ENCODE data around the gene RANBP2. TPM values are rescaled to one million over a fixed set of nuclear protein-coding genes. Genes with fewer than 3 reads are reported as not detected.
"Not testable (repeated sequence)": the region's sequence is repeated elsewhere in the genome, so short reads cannot be mapped to it uniquely, and the experiment has no call there.

The RANBP2 gene
- total and polyA plus RNA-seq, 2 experiments from 2014 or later: 12.8 to 55.8 TPM

GRCh38 chr2:108691447-108691846 lies 27.8 kb upstream of the RANBP2 start:
- Histone ChIP-seq H3K4me1 (ENCODE audit: low read depth) (no peaks in the 10 kb centered on the region), H3K36me3 (no peaks in the 10 kb centered on the region), H3K4me3 (no peak overlapping the region), H3K27ac (no peak overlapping the region), H3K27me3 (no peaks in the 10 kb centered on the region), H3K9me3 (ENCODE audit: low read depth) (no peaks in the 10 kb centered on the region)
- no peak for TF ChIP-seq CTCF (IDR thresholded peaks at IDR 0.05; ENCODE audit: low read depth, low read length)
- no peak for DNase-seq (ENCODE audit: low read depth in 1 of 2, low spot score in 1 of 2)

GRCh38 chr2:108701208-108701607 lies 18.1 kb upstream of the RANBP2 start:
- no peak for TF ChIP-seq CTCF (IDR thresholded peaks at IDR 0.05; ENCODE audit: low read depth, low read length)
- H3K27ac ChIP-seq: peak overlapping the region; percentile 24
- no peaks in the 10 kb centered on the region for H3K36me3 ChIP-seq
- H3K4me1 ChIP-seq (ENCODE audit: low read depth): peaks cover 11% of the 10 kb centered on the region
- H3K9me3 ChIP-seq (ENCODE audit: low read depth): no peaks in the 10 kb centered on the region
- DNase-seq (ENCODE audit: low read depth in 1 of 2, low spot score in 1 of 2): peak in 1 of 2 donors; percentile 57
- no peak overlapping the region for H3K4me3 ChIP-seq
- no peaks in the 10 kb centered on the region for H3K27me3 ChIP-seq

- Histone ChIP-seq H3K4me1 (ENCODE audit: low read depth) (peaks cover 11% of the 10 kb centered on the region), H3K9me3 (ENCODE audit: low read depth) (no peaks in the 10 kb centered on the region), H3K27ac (peak overlapping the region; percentile 24), H3K4me3 (no peak overlapping the region), H3K27me3 (no peaks in the 10 kb centered on the region), H3K36me3 (no peaks in the 10 kb centered on the region)
- TF ChIP-seq CTCF (IDR thresholded peaks at IDR 0.05; ENCODE audit: low read depth, low read length): no peak
- no peak for DNase-seq (ENCODE audit: low read depth in 1 of 2, low spot score in 1 of 2)
Observed at GRCh38 chr2:108701806-108702205, 17.5 kb upstream of the RANBP2 start.

GRCh38 chr2:108704871-108705270 lies 14.4 kb upstream of the RANBP2 start:
- no peaks in the 10 kb centered on the region for H3K9me3 ChIP-seq (ENCODE audit: low read depth)
- no peaks in the 10 kb centered on the region for H3K36me3 ChIP-seq
- peaks cover 11% of the 10 kb centered on the region for H3K4me1 ChIP-seq (ENCODE audit: low read depth)
- H3K27ac ChIP-seq: no peak overlapping the region
- TF ChIP-seq CTCF (IDR thresholded peaks at IDR 0.05; ENCODE audit: low read depth, low read length): no peak
- H3K4me3 ChIP-seq: no peak overlapping the region
- no peaks in the 10 kb centered on the region for H3K27me3 ChIP-seq
- no peak for DNase-seq (ENCODE audit: low read depth in 1 of 2, low spot score in 1 of 2)

GRCh38 chr2:108707300-108707699 lies 12.0 kb upstream of the RANBP2 start:
- H3K4me3 ChIP-seq: no peak overlapping the region
- TF ChIP-seq CTCF (IDR thresholded peaks at IDR 0.05; ENCODE audit: low read depth, low read length): no peak
- no peak overlapping the region for H3K27ac ChIP-seq
- H3K9me3 ChIP-seq (ENCODE audit: low read depth): no peaks in the 10 kb centered on the region
- H3K36me3 ChIP-seq: no peaks in the 10 kb centered on the region
- DNase-seq (ENCODE audit: low read depth in 1 of 2, low spot score in 1 of 2): no peak
- no peaks in the 10 kb centered on the region for H3K27me3 ChIP-seq
- peaks cover under 1% of the 10 kb centered on the region for H3K4me1 ChIP-seq (ENCODE audit: low read depth)

GRCh38 chr2:108716971-108717370 lies 2.3 kb upstream of the RANBP2 start:
- not testable (repeated sequence) for H3K4me3 ChIP-seq; H3K9me3 ChIP-seq (ENCODE audit: low read depth); H3K36me3 ChIP-seq; DNase-seq (ENCODE audit: low read depth in 1 of 2, low spot score in 1 of 2); H3K27ac ChIP-seq; H3K27me3 ChIP-seq; H3K4me1 ChIP-seq (ENCODE audit: low read depth)

GRCh38 chr2:108726048-108726447 lies 6.8 kb downstream of the RANBP2 start:
- not testable (repeated sequence) for H3K9me3 ChIP-seq (ENCODE audit: low read depth); H3K27me3 ChIP-seq; DNase-seq (ENCODE audit: low read depth in 1 of 2, low spot score in 1 of 2); H3K36me3 ChIP-seq; H3K27ac ChIP-seq; H3K4me3 ChIP-seq; H3K4me1 ChIP-seq (ENCODE audit: low read depth)

- H3K4me1 ChIP-seq (ENCODE audit: low read depth); H3K27me3 ChIP-seq; H3K27ac ChIP-seq; H3K9me3 ChIP-seq (ENCODE audit: low read depth); DNase-seq (ENCODE audit: low read depth in 1 of 2, low spot score in 1 of 2); H3K4me3 ChIP-seq: not testable (repeated sequence)
- peaks cover 15% of the 10 kb centered on the region for H3K36me3 ChIP-seq
Observed at GRCh38 chr2:108734656-108735055, 15.4 kb downstream of the RANBP2 start.

GRCh38 chr2:108757973-108758372 lies 38.7 kb downstream of the RANBP2 start:
- not testable (repeated sequence) for DNase-seq (ENCODE audit: low read depth in 1 of 2, low spot score in 1 of 2); H3K27me3 ChIP-seq; H3K9me3 ChIP-seq (ENCODE audit: low read depth); H3K4me3 ChIP-seq; H3K27ac ChIP-seq; H3K4me1 ChIP-seq (ENCODE audit: low read depth)
- H3K36me3 ChIP-seq: peaks cover 24% of the 10 kb centered on the region
